ENCODE results near the gene DLG2. TPM values are rescaled to one million over a fixed set of nuclear protein-coding genes. Genes with fewer than 3 reads are reported as not detected.
A peak's percentile ranks its signal among the peaks of the same experiment; 100 is the strongest.

The DLG2 gene
- total and polyA plus RNA-seq, 9 of the 15 experiments (the other 6 are each of a cell fraction or from before 2014, with no cell fraction given), result 0.52 to 1.6 (median 0.95) TPM

GRCh38 chr11:85664615-85665481, 37.7 kb upstream of the DLG2 start, which contains the start of gene CREBZF (continued):
- TF ChIP-seq ZBTB7A (IDR thresholded peaks at IDR 0.05; ENCODE audit: borderline replicate concordance, control insufficient read depth, low read depth, low read length) (peak; percentile 67; the same call in 1 of the 2 replicates), NR1H2 (CRISPR knock-in tag; IDR thresholded peaks at IDR 0.05) (peak; percentile 65; the same call in 1 of the 2 replicates), ZNF408 (CRISPR knock-in tag; IDR thresholded peaks at IDR 0.05; ENCODE audit: low read depth) (no peak), ZBTB43 (CRISPR knock-in tag; IDR thresholded peaks at IDR 0.05) (0 out of 2 replicates have a peak, but pooled peaks have one; percentile 3), SMARCA4 (IDR thresholded peaks at IDR 0.05) (peak; percentile 78), CHD4 (IDR thresholded peaks at IDR 0.05; ENCODE audit: insufficient read depth, insufficient replicate concordance, low read depth, low read length, poor library complexity, severe bottlenecking) (no peak), MYC (IDR thresholded peaks at IDR 0.05; ENCODE audit: low read depth, low read length) (peak; percentile 79), MYC (CRISPR knock-in tag; IDR thresholded peaks at IDR 0.05; ENCODE audit: borderline replicate concordance, low read depth) (peak; percentile 96), ZNF79 (CRISPR knock-in tag; IDR thresholded peaks at IDR 0.05; ENCODE audit: low read depth) (0 out of 2 replicates have a peak, but pooled peaks have one; percentile 17), MED1 (CRISPR knock-in tag; IDR thresholded peaks at IDR 0.05; ENCODE audit: borderline replicate concordance) (no peak), SMC3 (conservative IDR thresholded peaks at IDR 0.05; ENCODE audit: insufficient read depth, low read depth, low read length) (no peak), POLR2G (IDR thresholded peaks at IDR 0.05; ENCODE audit: low read depth, low read length) (peak; percentile 95), MAFF (IDR thresholded peaks at IDR 0.05; ENCODE audit: low read length) (peak; percentile 99), HMBOX1 (IDR thresholded peaks at IDR 0.05) (no peak), SP1 (CRISPR knock-in tag; IDR thresholded peaks at IDR 0.05) (peak; percentile 66), MAZ (CRISPR knock-in tag; conservative IDR thresholded peaks at IDR 0.05 in 1 of 2, IDR thresholded peaks at IDR 0.05 in 1 of 2) (peak; percentile 81 to 84), TCF3 (CRISPR knock-in tag; IDR thresholded peaks at IDR 0.05) (no peak), JUND (IDR thresholded peaks at IDR 0.05; ENCODE audit: borderline replicate concordance, low read depth, low read length) (no peak; the same call in 1 of the 2 replicates), JUND (tag; IDR thresholded peaks at IDR 0.05; ENCODE audit: borderline replicate concordance, low read depth, low read length) (peak; percentile 71; the same call in 2 of the 3 replicates), ZNF143 (CRISPR knock-in tag; IDR thresholded peaks at IDR 0.05) (no peak), ETV1 (tag; conservative IDR thresholded peaks at IDR 0.05; ENCODE audit: low read depth) (peak; percentile 80), PRPF4 (IDR thresholded peaks at IDR 0.05; ENCODE audit: insufficient read depth, low read depth, low read length, poor library complexity, severe bottlenecking) (peak; percentile 84), TCFL5 (CRISPR knock-in tag; conservative IDR thresholded peaks at IDR 0.05) (no peak), LEF1 (IDR thresholded peaks at IDR 0.05) (no peak), NUFIP1 (IDR thresholded peaks at IDR 0.05; ENCODE audit: partially characterized antibody) (peak; percentile 51), HDAC1 (IDR thresholded peaks at IDR 0.05) (0 out of 4 replicates have a peak, but pooled peaks of 1 of the 2 experiments have one; percentile 35)

All from K562 (cell line).